Suppressor macrophage treated with lipopolysaccharide for 4 hours (primary cell): ENCODE measurements around the gene OR5T1.

Source experiments
- DNase-seq: peaks from one replicate; pipeline ENCODE4 v3.0.0-alpha.2; 2020

The OR5T1 gene

DNA sequence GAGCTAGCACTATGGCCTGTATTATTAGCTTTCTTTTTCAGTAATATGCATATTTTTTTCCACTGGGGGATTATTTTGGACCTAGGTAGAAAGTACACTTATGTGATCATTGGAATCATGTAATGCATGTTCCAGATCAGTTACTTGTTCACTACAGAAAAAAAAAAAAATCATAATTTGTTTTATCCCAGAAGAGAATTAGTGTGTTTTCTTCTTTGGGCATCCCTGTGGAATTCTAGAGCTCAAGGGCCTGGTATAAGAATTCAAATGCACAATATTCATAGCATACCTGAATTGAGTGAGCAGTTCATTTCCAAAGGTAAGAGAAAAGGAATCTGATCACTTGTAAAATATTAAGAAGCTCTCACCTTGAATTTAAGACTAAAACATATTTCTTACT is at the start of gene OR5T1:
OR5T1 (plus strand) TSS at position 301 of the 400 bp plus-strand sequence. CDS start 1,485 bp downstream, outside the sequence.
- DNase-seq = no peak

- no peak for DNase-seq
Measured at GRCh38 chr11:56234155-56234554, 39.8 kb upstream of the OR5T1 start, which contains the start of gene OR5T2. OR5T2 (minus strand) TSS chr11:56234255; CDS start chr11:56233062, 1,193 bp downstream.

GRCh38 chr11:56251954-56252353 is 22.0 kb upstream of the OR5T1 start, which contains the start of gene OR5T3:
OR5T3 (plus strand) TSS chr11:56252254; CDS start chr11:56252254, 0 bp downstream.
- no peak for DNase-seq

DNA sequence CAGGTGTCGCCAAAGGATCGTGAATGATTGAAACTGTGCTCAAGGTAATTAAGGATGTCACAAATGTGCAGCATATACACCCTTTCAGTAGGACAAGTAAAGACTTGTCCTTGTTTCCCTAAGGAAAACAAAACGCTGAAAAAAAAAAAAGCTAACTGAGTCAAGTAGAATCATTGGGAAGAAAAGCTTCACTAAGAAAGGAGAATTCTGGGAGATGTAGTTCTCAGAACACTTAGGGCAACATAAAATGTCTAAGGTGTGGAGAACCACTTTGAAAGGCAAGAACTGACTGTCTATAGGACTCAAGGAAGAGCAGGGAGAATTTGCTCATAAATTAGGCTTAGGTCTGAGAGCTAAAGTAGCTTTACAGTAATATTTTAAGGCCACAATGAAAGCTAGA is 2.9 kb upstream of the OR5T1 start:
- DNase-seq = no peak

- DNase-seq = no peak
Measured at GRCh38 chr11:56292154-56292553, 18.2 kb downstream of the OR5T1 start, which contains the start of gene OR8H1. OR8H1 (minus strand) TSS chr11:56292254; CDS start chr11:56291062, 1,192 bp downstream.

- no peak for DNase-seq
Measured at GRCh38 chr11:56296898-56297297, 22.9 kb downstream of the OR5T1 start.

DNA sequence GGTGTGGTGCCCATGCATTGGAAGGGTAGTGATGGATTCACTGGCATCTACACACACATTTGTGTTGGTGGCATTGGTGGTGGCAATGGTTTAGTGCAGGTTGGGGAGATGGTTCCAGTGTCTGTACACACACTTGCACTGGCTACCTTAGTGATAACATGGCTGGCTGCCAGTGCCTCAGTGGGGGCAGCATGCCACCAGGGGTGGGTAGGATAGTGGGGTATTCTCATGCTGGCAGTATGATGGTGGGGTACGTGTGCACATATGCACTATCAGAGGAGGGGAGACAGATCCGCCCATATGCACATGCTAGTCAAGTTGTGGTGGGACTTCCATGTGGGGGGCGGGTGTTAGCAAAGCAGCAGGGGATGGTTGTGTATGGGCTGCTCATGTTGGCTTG is 33.9 kb downstream of the OR5T1 start:
- DNase-seq = no peak

- DNase-seq = no peak
Measured at GRCh38 chr11:56314844-56315243, 40.9 kb downstream of the OR5T1 start, which contains the start of gene OR8K3. OR8K3 (plus strand) TSS chr11:56315144; CDS start chr11:56318307, 3,163 bp downstream.
